Measurements from ENCODE around the gene IL18RAP.

The IL18RAP gene

DNA sequence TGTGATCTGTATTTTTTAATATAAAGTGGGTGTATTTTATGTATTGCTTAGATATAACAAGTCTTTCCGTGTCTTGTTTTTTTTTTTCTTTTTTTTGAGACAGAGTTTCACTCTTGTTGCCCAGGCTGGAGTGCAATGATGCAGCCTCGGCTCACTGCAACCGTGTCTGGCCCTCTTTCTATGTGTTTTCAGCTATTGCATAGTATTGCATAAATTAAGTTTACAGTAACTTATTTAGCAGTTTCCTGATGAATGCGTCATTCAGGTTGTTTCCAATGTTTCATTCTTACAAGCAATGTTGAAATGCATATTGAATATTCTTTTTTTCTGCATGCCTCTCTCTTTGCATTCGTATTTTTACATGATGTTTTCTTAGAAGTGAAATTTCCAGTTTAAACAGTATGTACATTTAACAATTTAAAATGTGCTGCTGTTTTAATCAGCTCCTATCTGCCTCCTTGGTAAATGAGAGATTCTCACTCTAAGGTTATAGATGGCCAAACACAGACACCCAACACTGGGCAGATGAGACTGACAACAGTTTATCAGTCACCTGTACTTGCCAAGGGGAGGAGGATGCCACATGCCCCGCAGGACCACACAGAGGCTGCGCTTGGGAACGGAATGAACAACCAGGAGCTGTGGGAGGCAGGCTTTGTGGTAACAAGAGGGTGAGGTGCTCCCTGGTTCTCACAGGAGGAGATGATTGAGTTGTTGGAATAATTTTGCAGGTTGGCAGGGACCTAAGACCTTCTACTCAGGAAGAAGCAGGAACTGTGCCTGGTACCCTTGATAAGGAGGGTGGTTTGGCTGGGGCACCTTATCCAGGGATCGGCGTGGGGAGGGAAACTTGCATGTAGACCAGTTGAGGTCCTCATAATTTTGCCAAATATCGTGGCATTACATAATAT lies 57.6 kb downstream of the IL18RAP start:
- no peak for DNase-seq (ENCODE audit: low read depth)
- H3K4me3 ChIP-seq (ENCODE audit: low read depth, low read length), result no peak overlapping the region
- TF ChIP-seq, protein P1, sequence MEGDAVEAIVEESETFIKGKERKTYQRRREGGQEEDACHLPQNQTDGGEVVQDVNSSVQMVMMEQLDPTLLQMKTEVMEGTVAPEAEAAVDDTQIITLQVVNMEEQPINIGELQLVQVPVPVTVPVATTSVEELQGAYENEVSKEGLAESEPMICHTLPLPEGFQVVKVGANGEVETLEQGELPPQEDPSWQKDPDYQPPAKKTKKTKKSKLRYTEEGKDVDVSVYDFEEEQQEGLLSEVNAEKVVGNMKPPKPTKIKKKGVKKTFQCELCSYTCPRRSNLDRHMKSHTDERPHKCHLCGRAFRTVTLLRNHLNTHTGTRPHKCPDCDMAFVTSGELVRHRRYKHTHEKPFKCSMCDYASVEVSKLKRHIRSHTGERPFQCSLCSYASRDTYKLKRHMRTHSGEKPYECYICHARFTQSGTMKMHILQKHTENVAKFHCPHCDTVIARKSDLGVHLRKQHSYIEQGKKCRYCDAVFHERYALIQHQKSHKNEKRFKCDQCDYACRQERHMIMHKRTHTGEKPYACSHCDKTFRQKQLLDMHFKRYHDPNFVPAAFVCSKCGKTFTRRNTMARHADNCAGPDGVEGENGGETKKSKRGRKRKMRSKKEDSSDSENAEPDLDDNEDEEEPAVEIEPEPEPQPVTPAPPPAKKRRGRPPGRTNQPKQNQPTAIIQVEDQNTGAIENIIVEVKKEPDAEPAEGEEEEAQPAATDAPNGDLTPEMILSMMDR (IDR thresholded peaks at IDR 0.05; ENCODE audit: low read depth, low read length, missing control alignments), result no peak

DNA sequence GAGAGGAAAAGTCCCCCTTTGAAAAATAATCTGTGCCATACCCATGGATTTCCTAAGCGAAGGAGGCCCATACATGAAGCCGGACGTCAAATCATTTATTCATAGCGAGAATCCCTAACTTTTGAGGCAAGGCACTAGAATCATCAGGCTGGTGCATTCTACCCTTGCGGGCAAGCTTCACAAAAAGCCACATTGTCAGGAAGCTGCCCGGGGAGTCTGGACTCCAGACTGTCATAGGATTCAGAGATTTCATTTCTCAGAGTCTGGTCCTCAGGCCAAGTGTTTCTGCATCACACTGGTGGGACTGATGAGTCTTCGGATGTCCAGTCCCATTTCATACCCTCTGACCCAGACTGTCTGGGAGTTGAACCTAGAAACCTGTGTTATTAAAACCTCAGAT lies 59.0 kb downstream of the IL18RAP start:
- DNase-seq (ENCODE audit: low read depth), result no peak
- TF ChIP-seq, protein P1 (IDR thresholded peaks at IDR 0.05; ENCODE audit: low read depth, low read length, missing control alignments), result no peak

DNA sequence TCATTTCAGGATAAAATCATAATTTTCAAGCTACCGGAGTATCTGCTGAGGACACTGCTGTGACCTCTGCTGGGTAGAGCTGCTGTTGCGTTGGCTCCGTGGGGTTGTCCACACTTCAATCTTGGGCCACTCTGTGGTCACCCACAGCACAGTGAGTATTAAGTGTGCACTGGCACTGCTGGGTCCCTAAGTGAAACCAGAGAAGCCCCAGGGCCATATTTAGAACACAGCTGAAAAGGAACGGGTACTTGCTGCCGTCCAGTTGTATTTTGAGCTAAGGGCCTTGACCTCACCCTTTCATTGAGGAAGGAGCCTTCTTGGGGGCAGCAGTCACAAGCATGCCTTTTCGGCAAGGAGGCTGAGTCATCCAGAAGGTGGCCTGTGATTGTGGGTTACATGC lies 60.1 kb downstream of the IL18RAP start:
- TF ChIP-seq, protein P1 (IDR thresholded peaks at IDR 0.05; ENCODE audit: low read depth, low read length, missing control alignments), result no peak
- DNase-seq (ENCODE audit: low read depth), result no peak
- no peak overlapping the region for H3K4me3 ChIP-seq (ENCODE audit: low read depth, low read length)

More for the DNA sequence above, 59.0 kb downstream of the IL18RAP start:
- no peak overlapping the region for H3K4me3 ChIP-seq (ENCODE audit: low read depth, low read length)

DNA sequence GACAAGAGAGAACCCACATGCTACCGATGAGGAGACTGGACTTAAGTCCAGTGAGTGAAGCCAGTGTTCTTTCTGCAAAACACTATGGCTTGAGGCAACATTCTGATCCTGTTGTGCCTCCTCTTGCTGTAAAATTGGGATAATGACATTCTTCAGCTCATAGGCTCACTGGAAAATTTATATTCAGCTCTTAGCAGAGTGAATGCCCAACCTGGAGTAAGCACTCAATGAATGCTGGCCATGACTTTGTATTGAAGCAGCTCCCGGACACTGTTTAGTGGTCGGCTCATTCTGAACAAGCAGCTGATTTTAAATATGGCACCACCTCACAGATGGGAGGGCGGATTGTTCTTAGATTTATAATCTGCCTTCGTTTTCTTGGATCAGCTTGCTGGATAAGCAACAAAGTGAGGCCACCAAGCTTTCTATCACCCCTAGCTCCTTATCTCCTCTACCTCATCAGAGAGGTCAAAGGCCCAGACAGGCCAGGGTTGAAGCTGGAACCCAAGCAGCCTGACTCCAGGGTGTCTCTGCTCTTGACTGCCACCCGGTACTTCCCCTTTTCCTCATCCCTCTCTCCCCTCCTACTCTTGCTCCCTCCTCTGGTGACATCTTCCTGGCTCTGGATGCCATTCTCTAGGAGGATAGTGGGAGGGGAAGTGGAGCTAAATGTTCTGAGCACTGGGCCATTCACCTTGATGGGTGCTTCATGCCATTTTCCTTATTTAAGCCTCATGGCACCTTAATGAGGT lies 61.5 kb downstream of the IL18RAP start:
- DNase-seq (ENCODE audit: low read depth), result no peak

DNA sequence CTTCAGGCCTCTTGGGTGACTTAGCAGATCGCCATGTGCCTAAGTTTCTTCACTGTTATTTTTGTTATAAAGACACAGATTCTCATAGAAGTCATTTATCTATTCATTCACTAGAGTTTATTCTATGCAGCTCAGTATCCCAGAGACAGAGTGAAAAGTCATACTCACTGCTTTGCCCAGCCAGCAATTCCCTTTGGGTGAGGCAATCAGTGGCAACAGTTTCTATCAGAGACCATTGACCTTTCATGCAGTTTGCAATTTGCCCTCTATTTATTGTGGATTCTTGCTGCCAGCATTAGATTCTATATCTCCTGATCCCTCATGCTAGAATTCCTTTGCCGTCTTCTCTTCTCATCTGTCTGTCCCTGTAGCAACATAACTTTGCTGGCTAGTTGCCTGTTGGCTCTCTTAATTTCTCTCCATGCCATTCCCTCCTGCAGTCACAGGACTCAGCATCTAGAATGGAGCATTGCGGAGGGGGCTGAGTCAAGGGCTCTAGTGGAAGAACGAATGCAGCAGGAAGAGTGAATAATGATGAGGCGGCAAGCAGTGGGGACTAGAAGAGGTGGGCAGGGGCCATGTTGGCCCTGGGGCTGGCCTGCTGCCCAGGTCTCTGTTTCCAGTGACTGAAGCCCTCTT lies 62.3 kb downstream of the IL18RAP start:
- no peak for DNase-seq (ENCODE audit: low read depth)
- TF ChIP-seq, protein P1 (IDR thresholded peaks at IDR 0.05; ENCODE audit: low read depth, low read length, missing control alignments), result no peak
- no peak overlapping the region for H3K4me3 ChIP-seq (ENCODE audit: low read depth, low read length)

More for the DNA sequence above, 61.5 kb downstream of the IL18RAP start:
- TF ChIP-seq, protein P1 (IDR thresholded peaks at IDR 0.05; ENCODE audit: low read depth, low read length, missing control alignments), result no peak
- H3K4me3 ChIP-seq (ENCODE audit: low read depth, low read length), result no peak overlapping the region

DNA sequence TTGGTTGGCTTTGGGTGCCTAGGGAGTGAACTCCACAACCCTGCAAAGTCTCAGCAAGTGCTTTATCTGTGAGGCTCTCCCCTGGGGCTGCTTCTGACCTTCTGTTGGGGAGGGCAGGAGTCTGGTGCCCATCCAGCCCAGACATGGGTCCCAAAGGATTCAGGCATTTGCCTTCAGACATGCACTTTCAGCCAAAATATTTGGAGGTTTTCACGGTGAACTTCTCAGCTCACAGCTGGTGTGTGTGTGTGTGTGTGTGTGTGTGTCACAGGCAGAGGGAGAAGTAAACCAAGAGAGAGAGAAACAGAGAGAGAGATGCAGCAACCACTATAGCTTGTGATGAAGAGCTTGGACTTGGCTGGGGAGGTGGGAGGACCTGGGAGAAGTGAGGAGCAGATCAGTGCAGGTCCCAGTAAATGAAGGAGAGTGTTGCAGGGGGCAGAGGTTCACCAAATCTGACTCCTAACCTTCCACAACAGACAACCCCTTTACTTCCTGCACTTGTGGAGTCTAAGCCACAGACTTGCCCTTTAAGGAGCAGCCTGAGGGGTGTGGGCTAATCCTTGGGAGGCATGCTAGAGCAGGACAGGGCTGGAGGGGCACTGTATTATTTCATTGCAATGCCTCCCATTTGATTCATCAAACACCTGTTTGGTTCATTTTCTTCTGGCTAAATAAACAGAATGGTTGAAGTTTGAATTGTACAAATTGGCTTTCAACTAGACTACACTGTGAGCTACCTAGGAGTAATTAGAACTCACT lies 64.2 kb downstream of the IL18RAP start:
- no peak for DNase-seq (ENCODE audit: low read depth)
- TF ChIP-seq, protein P1 (IDR thresholded peaks at IDR 0.05; ENCODE audit: low read depth, low read length, missing control alignments), result no peak
- H3K4me3 ChIP-seq (ENCODE audit: low read depth, low read length), result no peak overlapping the region
